ENCODE results near the gene VWA3B. TPM values are rescaled to one million over a fixed set of nuclear protein-coding genes. Genes with fewer than 3 reads are reported as not detected.
"Not testable (repeated sequence)": the region's sequence is repeated elsewhere in the genome, so short reads cannot be mapped to it uniquely, and the experiment has no call there.

The VWA3B gene
- total and polyA plus RNA-seq, 5 donors from 2014 or later: not detected

DNA sequence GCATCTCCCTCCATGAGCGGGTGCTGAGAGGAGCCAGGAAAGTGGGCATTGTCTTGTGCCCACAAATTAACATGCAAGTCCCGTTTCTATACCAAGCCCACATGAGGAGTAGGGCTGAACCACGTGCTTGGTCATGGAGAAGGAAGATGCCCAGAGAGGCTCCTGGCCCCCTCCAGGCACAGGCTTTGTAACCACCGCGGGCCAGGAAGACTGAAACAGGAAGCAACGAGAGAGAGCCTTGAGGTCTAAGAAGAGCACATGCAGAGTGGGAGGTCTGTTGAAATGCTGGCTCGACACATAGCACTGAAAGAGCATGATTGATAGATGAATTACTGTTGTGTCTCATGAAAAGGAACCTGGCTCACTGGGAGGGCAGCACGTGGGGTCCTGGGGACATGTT is 36.3 kb downstream of the VWA3B start:
- no peak for ATAC-seq (ENCODE audit: low read depth in 2 of 2)
- Mint-ChIP-seq H3K36me3 (no peaks in the 10 kb centered on the region), H3K27ac (no peak overlapping the region), H3K9me3 (no peaks in the 10 kb centered on the region), H3K27me3 (peaks cover 30% of the 10 kb centered on the region), H3K4me3 (no peak overlapping the region), H3K4me1 (no peaks in the 10 kb centered on the region)
- H3K4me3 ChIP-seq (ENCODE audit: low read depth, low read length): no peak overlapping the region
- no peaks in the 10 kb centered on the region for H3K9me3 ChIP-seq (ENCODE audit: control insufficient read depth in 2 of 2, low read length in 2 of 2)
- DNase-seq: peak in 1 of 3 donors; percentile 4
- no peaks in the 10 kb centered on the region for H3K4me1 ChIP-seq (ENCODE audit: control insufficient read depth, insufficient read depth, low read length, poor library complexity, severe bottlenecking)
- H3K36me3 ChIP-seq (ENCODE audit: control insufficient read depth, insufficient read depth, low read length): no peaks in the 10 kb centered on the region
- peaks cover 4% of the 10 kb centered on the region for H3K27me3 ChIP-seq (ENCODE audit: control insufficient read depth, insufficient read depth, low read length)
- H3K27ac ChIP-seq (ENCODE audit: insufficient read depth, low read length, poor library complexity, severe bottlenecking): no peak overlapping the region

DNA sequence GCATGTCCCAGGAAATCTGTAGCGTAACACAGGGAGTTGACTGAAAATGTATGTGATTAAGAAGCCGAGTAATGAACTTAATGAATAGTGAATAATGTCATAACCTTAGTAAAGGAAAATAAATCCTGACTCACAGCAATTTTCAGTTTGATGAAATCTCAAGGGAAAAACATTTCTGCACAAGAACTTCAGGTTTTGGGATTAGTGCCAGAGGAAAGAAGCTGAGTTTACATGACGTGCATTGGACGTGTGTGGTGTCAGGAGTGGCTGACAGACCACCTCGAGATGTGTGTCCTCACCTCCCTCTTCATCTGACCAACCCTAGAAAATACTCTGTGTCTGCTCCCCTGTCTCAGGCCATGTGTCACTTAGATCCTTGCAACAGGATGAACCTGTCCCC is 39.1 kb downstream of the VWA3B start:
- no peak for DNase-seq
- Histone ChIP-seq H3K4me1 (ENCODE audit: control insufficient read depth, insufficient read depth, low read length, poor library complexity, severe bottlenecking) (no peaks in the 10 kb centered on the region), H3K9me3 (ENCODE audit: control insufficient read depth in 2 of 2, low read length in 2 of 2) (no peaks in the 10 kb centered on the region), H3K27me3 (ENCODE audit: control insufficient read depth, insufficient read depth, low read length) (no peaks in the 10 kb centered on the region), H3K36me3 (ENCODE audit: control insufficient read depth, insufficient read depth, low read length) (no peaks in the 10 kb centered on the region), H3K27ac (ENCODE audit: insufficient read depth, low read length, poor library complexity, severe bottlenecking) (no peak overlapping the region), H3K4me3 (ENCODE audit: low read depth, low read length) (no peak overlapping the region)
- no peak for ATAC-seq (ENCODE audit: low read depth in 2 of 2)
- no peak overlapping the region for H3K27ac Mint-ChIP-seq
- H3K36me3 Mint-ChIP-seq: no peaks in the 10 kb centered on the region
- H3K4me3 Mint-ChIP-seq: no peak overlapping the region
- peaks cover 21% of the 10 kb centered on the region for H3K27me3 Mint-ChIP-seq
- peaks cover 0 to 2% (median 0%) of the 10 kb centered on the region in 7 donors for H3K9me3 Mint-ChIP-seq
- H3K4me1 Mint-ChIP-seq: peaks cover 0 to 2% (median 0%) of the 10 kb centered on the region in 4 donors

DNA sequence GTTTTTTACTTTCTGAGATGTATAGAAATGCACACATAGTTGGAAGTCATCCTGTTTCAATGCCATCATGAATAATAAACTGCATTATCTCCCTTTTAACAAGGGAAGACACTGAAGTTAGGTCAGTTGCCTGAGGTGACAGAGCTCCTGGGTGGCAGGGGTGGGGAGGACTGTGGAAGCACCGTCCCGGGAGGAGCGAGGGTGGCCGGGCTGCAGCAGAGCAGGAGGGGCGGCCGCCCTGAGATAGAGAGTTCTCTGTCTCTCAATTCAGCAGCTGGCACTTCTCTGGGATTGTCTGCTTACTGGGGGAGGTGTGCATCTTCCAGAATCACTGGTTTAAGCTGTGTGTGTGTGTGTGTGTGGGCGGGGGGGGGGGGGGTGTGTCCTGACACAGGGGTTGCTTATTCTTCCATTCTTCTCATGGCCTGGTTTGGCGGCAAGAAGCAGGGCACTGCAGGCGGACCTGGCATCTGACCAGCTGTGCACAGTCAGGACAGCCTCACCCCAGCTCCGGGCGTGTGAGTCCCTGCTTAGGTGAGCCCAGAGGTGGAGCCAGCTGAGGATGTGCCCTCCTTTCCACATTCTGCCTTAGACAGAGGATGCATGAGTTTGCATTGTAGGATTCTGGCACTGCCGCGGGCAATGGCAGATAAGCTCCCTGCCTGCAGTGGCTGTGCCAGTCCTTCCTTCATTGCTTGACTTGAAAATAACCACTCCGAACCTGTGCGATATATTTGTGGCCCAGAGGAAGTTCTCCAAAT is 40.4 kb downstream of the VWA3B start:
- Histone ChIP-seq H3K4me1 (ENCODE audit: control insufficient read depth, insufficient read depth, low read length, poor library complexity, severe bottlenecking) (no peaks in the 10 kb centered on the region), H3K9me3 (ENCODE audit: control insufficient read depth in 2 of 2, low read length in 2 of 2) (no peaks in the 10 kb centered on the region), H3K4me3 (ENCODE audit: low read depth, low read length) (no peak overlapping the region), H3K27me3 (ENCODE audit: control insufficient read depth, insufficient read depth, low read length) (no peaks in the 10 kb centered on the region), H3K27ac (ENCODE audit: insufficient read depth, low read length, poor library complexity, severe bottlenecking) (no peak overlapping the region), H3K36me3 (ENCODE audit: control insufficient read depth, insufficient read depth, low read length) (no peaks in the 10 kb centered on the region)
- H3K4me3 Mint-ChIP-seq: no peak overlapping the region
- DNase-seq (no peak), ATAC-seq (ENCODE audit: low read depth in 2 of 2) (no peak)
- H3K27ac Mint-ChIP-seq: no peak overlapping the region
- peaks cover 14% of the 10 kb centered on the region for H3K27me3 Mint-ChIP-seq
- peaks cover 0 to 2% (median 0%) of the 10 kb centered on the region in 7 donors for H3K9me3 Mint-ChIP-seq
- no peaks in the 10 kb centered on the region for H3K36me3 Mint-ChIP-seq
- peaks cover 0 to 2% (median 0%) of the 10 kb centered on the region in 4 donors for H3K4me1 Mint-ChIP-seq

DNA sequence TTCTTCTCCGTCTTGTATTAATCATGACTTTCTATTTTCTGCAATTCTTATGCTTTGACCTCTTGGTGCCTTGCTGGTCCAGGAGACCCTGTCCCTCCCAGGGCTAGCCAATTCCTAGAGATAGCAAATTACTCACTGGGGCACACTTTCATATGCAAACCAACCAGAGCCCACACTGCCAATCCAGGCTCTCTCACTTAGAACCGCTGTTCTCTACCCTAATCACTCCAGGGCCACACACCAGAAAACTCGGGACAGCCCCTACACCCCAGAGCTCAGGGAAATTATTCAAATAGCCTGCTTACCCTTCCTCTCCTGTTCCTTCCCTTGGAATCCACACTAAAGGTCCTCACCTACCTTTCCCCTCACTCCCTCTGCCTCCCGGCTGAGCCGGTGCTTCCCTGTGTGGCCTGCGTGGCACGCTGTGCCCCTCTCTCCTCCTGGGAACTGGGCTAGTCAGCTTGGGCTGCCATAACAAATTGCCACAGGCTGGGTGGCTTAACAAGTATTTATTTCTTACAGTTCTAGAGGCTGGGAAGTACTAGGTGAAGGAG is 41.7 kb downstream of the VWA3B start:
- Histone ChIP-seq H3K27ac (ENCODE audit: insufficient read depth, low read length, poor library complexity, severe bottlenecking) (no peak overlapping the region), H3K36me3 (ENCODE audit: control insufficient read depth, insufficient read depth, low read length) (no peaks in the 10 kb centered on the region), H3K4me3 (ENCODE audit: low read depth, low read length) (no peak overlapping the region), H3K9me3 (ENCODE audit: control insufficient read depth in 2 of 2, low read length in 2 of 2) (no peaks in the 10 kb centered on the region), H3K27me3 (ENCODE audit: control insufficient read depth, insufficient read depth, low read length) (no peaks in the 10 kb centered on the region), H3K4me1 (ENCODE audit: control insufficient read depth, insufficient read depth, low read length, poor library complexity, severe bottlenecking) (no peaks in the 10 kb centered on the region)
- DNase-seq (no peak), ATAC-seq (ENCODE audit: low read depth in 2 of 2) (no peak)
- Mint-ChIP-seq H3K4me1 (peaks cover 0 to 2% (median 0%) of the 10 kb centered on the region in 4 donors), H3K27ac (no peak overlapping the region), H3K27me3 (peaks cover 14% of the 10 kb centered on the region), H3K9me3 (peaks cover 0 to 2% (median 0%) of the 10 kb centered on the region in 7 donors), H3K4me3 (no peak overlapping the region), H3K36me3 (no peaks in the 10 kb centered on the region)

DNA sequence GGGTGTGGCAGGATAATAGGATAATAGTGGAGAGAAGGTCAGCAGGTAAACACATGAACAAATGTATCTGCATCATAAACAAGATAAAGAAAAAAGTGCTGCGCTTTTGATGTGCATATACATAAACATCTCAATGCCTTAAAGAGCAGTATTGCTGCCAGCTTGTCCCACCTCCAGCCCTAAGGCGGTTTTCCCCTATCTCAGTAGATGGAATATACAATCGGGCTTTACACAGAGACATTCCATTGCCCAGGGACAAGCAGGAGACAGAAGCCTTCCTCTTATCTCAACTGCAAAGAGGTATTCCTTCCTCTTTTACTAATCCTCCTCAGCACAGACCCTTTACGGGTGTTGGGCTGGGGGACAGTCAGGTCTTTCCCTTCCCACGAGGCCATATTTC is 43.1 kb downstream of the VWA3B start:
- not testable (repeated sequence) for H3K4me1 Mint-ChIP-seq, DNase-seq

DNA sequence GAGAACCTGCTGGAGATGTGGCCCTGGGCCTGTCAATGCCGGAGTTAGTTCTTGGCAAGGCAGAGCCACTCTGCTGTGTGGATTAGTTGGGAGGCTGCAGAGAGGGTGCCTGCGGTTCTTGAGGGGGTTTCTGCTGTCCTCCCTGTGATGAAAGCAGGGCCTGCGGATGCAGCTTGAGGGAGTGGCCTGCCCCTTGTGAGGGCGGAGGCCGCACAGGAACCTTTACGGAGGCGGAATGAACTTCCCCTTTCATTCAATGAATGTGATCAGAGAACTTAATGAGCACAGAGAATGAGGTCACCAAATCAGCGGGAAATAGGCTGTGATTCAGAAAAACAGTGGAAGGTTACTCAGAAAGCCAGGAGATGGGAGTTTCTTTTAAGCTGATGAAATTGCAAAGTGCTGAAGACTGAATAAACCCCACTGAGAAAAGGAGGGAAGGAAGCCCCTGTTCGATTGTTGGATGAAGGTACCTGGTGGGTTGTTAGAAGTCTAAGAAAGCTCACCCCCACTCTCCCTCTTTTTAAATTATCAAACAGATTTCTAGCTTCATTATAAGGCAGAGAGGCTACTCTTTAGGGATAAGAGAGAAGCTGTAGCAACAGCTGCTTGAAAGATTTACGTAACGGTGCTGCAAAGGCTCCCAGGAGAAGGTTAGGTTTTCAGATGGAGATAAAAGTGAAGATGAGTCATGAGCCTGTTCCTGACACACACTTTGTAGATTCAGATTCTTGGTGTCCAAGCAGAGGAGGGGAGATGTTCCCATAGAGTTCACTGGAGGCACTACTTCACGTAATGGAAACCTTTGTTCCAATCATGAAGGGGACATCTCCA is 47.4 kb downstream of the VWA3B start:
- H3K4me3 Mint-ChIP-seq: no peak overlapping the region
- H3K27ac Mint-ChIP-seq: no peak overlapping the region
- ATAC-seq (ENCODE audit: low read depth in 2 of 2): peak; percentile 43 to 59

More for the DNA sequence above, 43.1 kb downstream of the VWA3B start:
- not testable (repeated sequence) for H3K9me3 ChIP-seq (ENCODE audit: control insufficient read depth in 2 of 2, low read length in 2 of 2); H3K27ac Mint-ChIP-seq; H3K4me1 ChIP-seq (ENCODE audit: control insufficient read depth, insufficient read depth, low read length, poor library complexity, severe bottlenecking); H3K36me3 ChIP-seq (ENCODE audit: control insufficient read depth, insufficient read depth, low read length); H3K27ac ChIP-seq (ENCODE audit: insufficient read depth, low read length, poor library complexity, severe bottlenecking); H3K36me3 Mint-ChIP-seq; H3K27me3 ChIP-seq (ENCODE audit: control insufficient read depth, insufficient read depth, low read length); H3K4me3 Mint-ChIP-seq; H3K9me3 Mint-ChIP-seq; ATAC-seq (ENCODE audit: low read depth in 2 of 2); H3K4me3 ChIP-seq (ENCODE audit: low read depth, low read length); H3K27me3 Mint-ChIP-seq

DNA sequence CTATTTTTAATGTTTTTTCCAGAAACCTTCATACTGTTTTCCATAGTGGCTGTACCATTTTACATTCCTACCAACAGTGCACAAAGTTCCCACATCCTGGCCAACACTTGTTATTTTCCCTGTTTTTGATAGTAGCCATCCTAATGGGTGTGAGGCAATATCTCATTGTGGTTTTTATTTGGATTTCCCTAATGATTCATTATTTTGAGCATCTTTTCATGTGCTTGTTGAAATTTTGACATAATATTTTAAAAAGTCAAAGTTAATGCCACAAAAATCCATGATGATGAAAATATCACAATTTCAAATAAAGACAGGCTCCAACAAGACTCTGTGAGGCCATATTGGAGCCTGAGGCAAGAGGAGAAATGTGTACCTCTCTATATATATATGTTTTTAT is 50.2 kb downstream of the VWA3B start:
- H3K36me3 Mint-ChIP-seq: no peaks in the 10 kb centered on the region
- H3K4me3 Mint-ChIP-seq: no peak overlapping the region

More for the DNA sequence above, 47.4 kb downstream of the VWA3B start:
- H3K4me3 ChIP-seq (ENCODE audit: low read depth, low read length): no peak overlapping the region
- H3K27me3 Mint-ChIP-seq: peaks cover 10% of the 10 kb centered on the region
- no peak overlapping the region for H3K27ac ChIP-seq (ENCODE audit: insufficient read depth, low read length, poor library complexity, severe bottlenecking)
- H3K4me1 Mint-ChIP-seq: peaks cover 0 to 2% (median under 1%) of the 10 kb centered on the region in 4 donors
- H3K27me3 ChIP-seq (ENCODE audit: control insufficient read depth, insufficient read depth, low read length): no peaks in the 10 kb centered on the region
- H3K9me3 Mint-ChIP-seq: peaks cover 0 to 1% (median 0%) of the 10 kb centered on the region in 7 donors
- H3K9me3 ChIP-seq (ENCODE audit: control insufficient read depth in 2 of 2, low read length in 2 of 2): no peaks in the 10 kb centered on the region
- H3K4me1 ChIP-seq (ENCODE audit: control insufficient read depth, insufficient read depth, low read length, poor library complexity, severe bottlenecking): no peaks in the 10 kb centered on the region
- DNase-seq: peak in 1 of 3 donors; percentile 52
- H3K36me3 ChIP-seq (ENCODE audit: control insufficient read depth, insufficient read depth, low read length): no peaks in the 10 kb centered on the region
- no peaks in the 10 kb centered on the region for H3K36me3 Mint-ChIP-seq

More for the DNA sequence above, 50.2 kb downstream of the VWA3B start:
- Histone ChIP-seq H3K36me3 (ENCODE audit: control insufficient read depth, insufficient read depth, low read length) (no peaks in the 10 kb centered on the region), H3K4me1 (ENCODE audit: control insufficient read depth, insufficient read depth, low read length, poor library complexity, severe bottlenecking) (no peaks in the 10 kb centered on the region), H3K27ac (ENCODE audit: insufficient read depth, low read length, poor library complexity, severe bottlenecking) (no peak overlapping the region), H3K4me3 (ENCODE audit: low read depth, low read length) (no peak overlapping the region), H3K27me3 (ENCODE audit: control insufficient read depth, insufficient read depth, low read length) (no peaks in the 10 kb centered on the region), H3K9me3 (ENCODE audit: control insufficient read depth in 2 of 2, low read length in 2 of 2) (no peaks in the 10 kb centered on the region)
- H3K4me1 Mint-ChIP-seq: peaks cover 0 to 2% (median under 1%) of the 10 kb centered on the region in 4 donors
- H3K9me3 Mint-ChIP-seq: peaks cover 0 to 1% (median 0%) of the 10 kb centered on the region in 7 donors
- DNase-seq (no peak), ATAC-seq (ENCODE audit: low read depth in 2 of 2) (no peak)
- H3K27me3 Mint-ChIP-seq: peaks cover 5% of the 10 kb centered on the region
- H3K27ac Mint-ChIP-seq: no peak overlapping the region
